ENCODE data around the gene SLC45A1. TPM values are rescaled to one million over a fixed set of nuclear protein-coding genes. Genes with fewer than 3 reads are reported as not detected.

Gene SLC45A1
- total and polyA plus RNA-seq, 7 experiments from 2014 or later: 0.15 to 1.5 (median 1.2) TPM

GRCh38 chr1:8338526-8339202 is 20.8 kb downstream of the SLC45A1 start:
- no peaks in the 10 kb centered on the region for H3K4me1 Mint-ChIP-seq
- no peaks in the 10 kb centered on the region for H3K27me3 ChIP-seq (ENCODE audit: control insufficient read depth in 2 of 2, insufficient read depth in 2 of 2, low read length in 2 of 2)
- H3K27ac Mint-ChIP-seq: no peak overlapping the region
- H3K27ac ChIP-seq (ENCODE audit: low read depth, low read length): no peak overlapping the region
- H3K36me3 Mint-ChIP-seq: peaks cover 0 to 37% (median 13%) of the 10 kb centered on the region in 5 donors
- intact Hi-C loops (cut with micrococcal nuclease): no loop called here
- no peaks in the 10 kb centered on the region for H3K27me3 Mint-ChIP-seq
- no peak overlapping the region for H3K4me3 Mint-ChIP-seq
- no peak for DNase-seq
- POLR2A ChIA-PET: no interaction called here
- H3K9me3 Mint-ChIP-seq: peaks cover 0 to 9% (median 2%) of the 10 kb centered on the region in 11 donors
- H3K36me3 ChIP-seq (ENCODE audit: control insufficient read depth in 2 of 3, insufficient read depth in 3 of 3, low read length in 3 of 3): no peaks in the 10 kb centered on the region
- H3K4me3 ChIP-seq (ENCODE audit: low read length): no peak overlapping the region
- H3K4me1 ChIP-seq (ENCODE audit: control insufficient read depth in 2 of 2, insufficient read depth in 2 of 2, low read length in 2 of 2): no peaks in the 10 kb centered on the region
- no peak for ATAC-seq
- H3K9me3 ChIP-seq (ENCODE audit: control insufficient read depth in 2 of 3, low read length in 3 of 3): no peaks in the 10 kb centered on the region
- CTCF ChIA-PET: no interaction called here

DNA sequence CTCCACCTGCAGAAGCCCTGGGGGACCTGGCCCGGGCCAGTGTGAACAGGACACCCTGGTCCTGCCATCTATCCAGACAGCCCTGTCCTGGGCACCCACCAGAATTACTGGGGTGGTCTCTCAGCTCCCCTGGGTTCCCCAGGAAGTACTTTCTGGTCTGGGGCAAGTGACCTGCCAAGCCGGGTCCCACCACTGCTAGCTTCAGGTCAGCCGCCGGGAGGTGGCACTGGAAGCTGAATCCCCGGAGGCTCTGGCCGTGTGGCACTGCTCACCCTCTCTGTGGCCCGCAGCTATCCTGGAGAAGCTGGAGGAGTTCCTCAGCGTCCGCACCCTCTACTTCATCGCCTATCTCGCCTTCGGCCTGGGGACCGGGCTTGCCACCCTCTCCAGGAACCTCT is 21.3 kb downstream of the SLC45A1 start:
- Mint-ChIP-seq H3K27ac (no peak overlapping the region), H3K4me3 (no peak overlapping the region), H3K36me3 (peaks cover 0 to 31% (median 13%) of the 10 kb centered on the region in 5 donors), H3K4me1 (no peaks in the 10 kb centered on the region), H3K9me3 (peaks cover 0 to 9% (median 2%) of the 10 kb centered on the region in 11 donors), H3K27me3 (no peaks in the 10 kb centered on the region)
- Histone ChIP-seq H3K27me3 (ENCODE audit: control insufficient read depth in 2 of 2, insufficient read depth in 2 of 2, low read length in 2 of 2) (no peaks in the 10 kb centered on the region), H3K9me3 (ENCODE audit: control insufficient read depth in 2 of 3, low read length in 3 of 3) (no peaks in the 10 kb centered on the region), H3K36me3 (ENCODE audit: control insufficient read depth in 2 of 3, insufficient read depth in 3 of 3, low read length in 3 of 3) (no peaks in the 10 kb centered on the region), H3K27ac (ENCODE audit: low read depth, low read length) (no peak overlapping the region), H3K4me1 (ENCODE audit: control insufficient read depth in 2 of 2, insufficient read depth in 2 of 2, low read length in 2 of 2) (no peaks in the 10 kb centered on the region), H3K4me3 (ENCODE audit: low read length) (no peak overlapping the region)
- ChIA-PET CTCF (no interaction called here), POLR2A (interaction anchor here (0.7 kb wide), 1 partner anchor 1819 kb away, joined by 3 read pairs; no protein-coding TSS in a partner anchor)
- no peak for ATAC-seq
- DNase-seq: no peak
- intact Hi-C loops (cut with micrococcal nuclease): no loop called here

GRCh38 chr1:8340448-8340847 is 22.5 kb downstream of the SLC45A1 start:
- Histone ChIP-seq H3K36me3 (ENCODE audit: control insufficient read depth in 2 of 3, insufficient read depth in 3 of 3, low read length in 3 of 3) (no peaks in the 10 kb centered on the region), H3K27ac (ENCODE audit: low read depth, low read length) (no peak overlapping the region), H3K4me1 (ENCODE audit: control insufficient read depth in 2 of 2, insufficient read depth in 2 of 2, low read length in 2 of 2) (no peaks in the 10 kb centered on the region), H3K4me3 (ENCODE audit: low read length) (no peak overlapping the region), H3K27me3 (ENCODE audit: control insufficient read depth in 2 of 2, insufficient read depth in 2 of 2, low read length in 2 of 2) (no peaks in the 10 kb centered on the region), H3K9me3 (ENCODE audit: control insufficient read depth in 2 of 3, low read length in 3 of 3) (no peaks in the 10 kb centered on the region)
- no peaks in the 10 kb centered on the region for H3K4me1 Mint-ChIP-seq
- ChIA-PET POLR2A (no interaction called here), CTCF (interaction anchor here (0.5 to 0.9 kb wide), 2 partner anchors 32 to 323 kb away, joined by 3 read pairs; no protein-coding TSS in a partner anchor)
- no peaks in the 10 kb centered on the region for H3K27me3 Mint-ChIP-seq
- H3K9me3 Mint-ChIP-seq: peaks cover 0 to 9% (median 2%) of the 10 kb centered on the region in 11 donors
- peaks cover 0 to 34% (median 16%) of the 10 kb centered on the region in 5 donors for H3K36me3 Mint-ChIP-seq
- no peak overlapping the region for H3K27ac Mint-ChIP-seq
- ATAC-seq (no peak), DNase-seq (no peak)
- no peak overlapping the region for H3K4me3 Mint-ChIP-seq
- intact Hi-C loops (cut with micrococcal nuclease): no loop called here

GRCh38 chr1:8342325-8342724 is 24.4 kb downstream of the SLC45A1 start:
- Histone ChIP-seq H3K9me3 (ENCODE audit: control insufficient read depth in 2 of 3, low read length in 3 of 3) (no peaks in the 10 kb centered on the region), H3K4me3 (ENCODE audit: low read length) (no peak overlapping the region), H3K4me1 (ENCODE audit: control insufficient read depth in 2 of 2, insufficient read depth in 2 of 2, low read length in 2 of 2) (no peaks in the 10 kb centered on the region), H3K27me3 (ENCODE audit: control insufficient read depth in 2 of 2, insufficient read depth in 2 of 2, low read length in 2 of 2) (no peaks in the 10 kb centered on the region), H3K27ac (ENCODE audit: low read depth, low read length) (no peak overlapping the region), H3K36me3 (ENCODE audit: control insufficient read depth in 2 of 3, insufficient read depth in 3 of 3, low read length in 3 of 3) (no peaks in the 10 kb centered on the region)
- Mint-ChIP-seq H3K27me3 (no peaks in the 10 kb centered on the region), H3K4me1 (no peaks in the 10 kb centered on the region), H3K27ac (peak overlapping the region in 1 of 9 donors; percentile 48), H3K36me3 (peaks cover 0 to 20% (median 7%) of the 10 kb centered on the region in 5 donors), H3K4me3 (no peak overlapping the region), H3K9me3 (no peaks in the 10 kb centered on the region)
- intact Hi-C loops (cut with micrococcal nuclease): no loop called here
- DNase-seq (no peak), ATAC-seq (no peak)
- POLR2A ChIA-PET: no interaction called here
- CTCF ChIA-PET: interaction anchor here (1.0 kb wide), 1 partner anchor 26 kb away, joined by 4 read pairs; no protein-coding TSS in a partner anchor

DNA sequence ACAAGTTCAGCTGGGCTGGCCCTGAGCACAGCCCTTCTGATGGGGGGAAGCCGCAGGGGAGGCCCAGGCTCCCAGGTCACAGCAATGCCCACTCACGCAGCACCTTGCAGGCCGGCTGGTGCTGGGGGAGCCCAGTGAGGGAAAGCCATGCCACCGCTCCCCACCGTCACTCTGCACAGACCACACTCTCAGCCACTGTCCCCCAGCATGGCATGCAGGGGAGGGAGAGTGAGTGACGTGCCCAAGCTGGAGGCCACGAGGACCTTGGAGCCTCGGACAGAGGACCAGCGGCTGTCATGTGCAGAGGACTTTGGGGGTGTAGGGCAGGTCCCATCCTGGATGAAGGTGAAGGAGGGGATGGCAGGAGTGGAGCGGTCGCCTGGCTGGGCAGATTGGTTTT is 25.1 kb downstream of the SLC45A1 start:
- ChIA-PET CTCF (interaction anchor here (1.0 kb wide), 1 partner anchor 27 kb away, joined by 4 read pairs; no protein-coding TSS in a partner anchor), POLR2A (no interaction called here)
- Mint-ChIP-seq H3K27ac (no peak overlapping the region), H3K9me3 (no peaks in the 10 kb centered on the region), H3K4me1 (no peaks in the 10 kb centered on the region), H3K27me3 (no peaks in the 10 kb centered on the region), H3K4me3 (no peak overlapping the region), H3K36me3 (peaks cover 0 to 14% (median 5%) of the 10 kb centered on the region in 5 donors)
- DNase-seq (no peak), ATAC-seq (no peak)
- Histone ChIP-seq H3K27me3 (ENCODE audit: control insufficient read depth in 2 of 2, insufficient read depth in 2 of 2, low read length in 2 of 2) (no peaks in the 10 kb centered on the region), H3K4me3 (ENCODE audit: low read length) (no peak overlapping the region), H3K27ac (ENCODE audit: low read depth, low read length) (no peak overlapping the region), H3K4me1 (ENCODE audit: control insufficient read depth in 2 of 2, insufficient read depth in 2 of 2, low read length in 2 of 2) (no peaks in the 10 kb centered on the region), H3K9me3 (ENCODE audit: control insufficient read depth in 2 of 3, low read length in 3 of 3) (no peaks in the 10 kb centered on the region), H3K36me3 (ENCODE audit: control insufficient read depth in 2 of 3, insufficient read depth in 3 of 3, low read length in 3 of 3) (no peaks in the 10 kb centered on the region)
- intact Hi-C loops (cut with micrococcal nuclease): no loop called here

DNA sequence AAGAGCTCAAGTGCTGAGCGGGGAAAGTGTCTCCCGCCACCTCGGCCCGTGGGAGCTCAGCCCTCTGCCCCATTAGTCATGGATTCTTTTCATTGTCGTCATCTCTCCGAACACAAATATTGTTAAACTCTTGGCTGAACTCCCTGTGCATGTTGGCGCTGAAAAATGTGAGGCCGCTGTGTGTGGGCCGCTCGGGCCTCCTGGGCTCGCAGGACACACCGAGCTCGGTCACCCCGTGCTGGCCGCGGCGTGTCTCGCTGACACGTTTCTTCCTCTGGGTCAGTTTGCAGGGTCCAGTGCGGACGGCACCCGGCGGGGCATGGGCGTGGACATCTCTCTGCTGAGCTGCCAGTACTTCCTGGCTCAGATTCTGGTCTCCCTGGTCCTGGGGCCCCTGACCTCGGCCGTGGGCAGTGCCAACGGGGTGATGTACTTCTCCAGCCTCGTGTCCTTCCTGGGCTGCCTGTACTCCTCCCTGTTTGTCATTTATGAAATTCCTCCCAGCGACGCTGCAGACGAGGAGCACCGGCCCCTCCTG is 25.6 kb downstream of the SLC45A1 start:
- POLR2A ChIA-PET: no interaction called here
- Histone ChIP-seq H3K9me3 (ENCODE audit: control insufficient read depth in 2 of 3, low read length in 3 of 3) (no peaks in the 10 kb centered on the region), H3K27me3 (ENCODE audit: control insufficient read depth in 2 of 2, insufficient read depth in 2 of 2, low read length in 2 of 2) (no peaks in the 10 kb centered on the region), H3K36me3 (ENCODE audit: control insufficient read depth in 2 of 3, insufficient read depth in 3 of 3, low read length in 3 of 3) (no peaks in the 10 kb centered on the region), H3K4me3 (ENCODE audit: low read length) (no peak overlapping the region), H3K4me1 (ENCODE audit: control insufficient read depth in 2 of 2, insufficient read depth in 2 of 2, low read length in 2 of 2) (peaks cover 0 to under 1% of the 10 kb centered on the region in 2 donors), H3K27ac (ENCODE audit: low read depth, low read length) (no peak overlapping the region)
- CTCF ChIA-PET: interaction anchor here (1.0 kb wide), 1 partner anchor 27 kb away, joined by 4 read pairs; no protein-coding TSS in a partner anchor
- H3K4me3 Mint-ChIP-seq: no peak overlapping the region
- no peak for DNase-seq
- H3K4me1 Mint-ChIP-seq: no peaks in the 10 kb centered on the region
- H3K36me3 Mint-ChIP-seq: peaks cover 0 to 14% (median 5%) of the 10 kb centered on the region in 5 donors
- H3K27me3 Mint-ChIP-seq: no peaks in the 10 kb centered on the region
- no peaks in the 10 kb centered on the region for H3K9me3 Mint-ChIP-seq
- ATAC-seq: no peak
- intact Hi-C loops (cut with micrococcal nuclease): no loop called here
- H3K27ac Mint-ChIP-seq: no peak overlapping the region

Measured in naive thymus-derived CD4-positive, alpha-beta T cell (primary cell).